Adrenal gland (tissue), 5 donors: Measurements from ENCODE around the gene ACVR2B.

Source experiments
- CTCF ChIP-seq, 6 experiments: fragments of 450-650 bp in 4 of 6; fragments of 200-600 bp in 2 of 6; sonication (generic) in 1 of 6; IDR thresholded peaks; 1 replicate in 5 of 6; 2 replicates in 1 of 6; pipeline versions ENCODE4 v1.5.1 to v1.8.0; 2016 to 2021; ENCODE audit warnings: antibody characterized with exemption in 6 of 6, mild to moderate bottlenecking in 2 of 6, moderate library complexity in 1 of 6
- POLR2A ChIP-seq, 2 donors: fragments of 450-650 bp; IDR thresholded peaks; one replicate each; pipeline ENCODE4 v1.6.1; 2017; ENCODE audit warnings: antibody characterized with exemption in 2 of 2, mild to moderate bottlenecking in 2 of 2, moderate library complexity in 1 of 2
- donor health status: DM: no; HTN: no; CAD: no.

- TF ChIP-seq CTCF (IDR thresholded peaks at IDR 0.05) (peak; percentile 81 to 94 (median 86)), POLR2A (IDR thresholded peaks at IDR 0.05) (no peak)
Measured at GRCh38 chr3:38521391-38521987, 67.8 kb downstream of the ACVR2B start.
